Adrenal gland (tissue), 5 donors: Measurements from ENCODE around the gene TBL2.

Experiments
- CTCF ChIP-seq, 6 experiments: fragments of 450-650 bp in 4 of 6; fragments of 200-600 bp in 2 of 6; sonication (generic) in 1 of 6; IDR thresholded peaks; 1 replicate in 5 of 6; 2 replicates in 1 of 6; pipeline versions ENCODE4 v1.5.1 to v1.8.0; 2016 to 2021; ENCODE audit warnings: antibody characterized with exemption in 6 of 6, mild to moderate bottlenecking in 2 of 6, moderate library complexity in 1 of 6
- POLR2A ChIP-seq, 2 donors: fragments of 450-650 bp; IDR thresholded peaks; one replicate each; pipeline ENCODE4 v1.6.1; 2017; ENCODE audit warnings: antibody characterized with exemption in 2 of 2, mild to moderate bottlenecking in 2 of 2, moderate library complexity in 1 of 2
- donor health status: DM: no; HTN: no; CAD: no.

- TF ChIP-seq CTCF (IDR thresholded peaks at IDR 0.05) (no peak), POLR2A (IDR thresholded peaks at IDR 0.05) (no peak)
Measured at GRCh38 chr7:73537051-73537450, 41.3 kb downstream of the TBL2 start.
